VCaP (cell line): Measurements from ENCODE around the gene REELD1.

Experiments
- H3K27ac ChIP-seq: fragments of 450-650 bp; 2 replicates; pipeline ENCODE4 v1.5.1; 2017
- CTCF ChIP-seq: fragments of 450-650 bp; conservative IDR thresholded peaks from 2 replicates; pipeline ENCODE4 v1.5.1; 2017; ENCODE audit warnings: mild to moderate bottlenecking, moderate library complexity

Gene REELD1

GRCh38 chr4:146275370-146275769 lies 61.0 kb downstream of the REELD1 start:
- H3K27ac ChIP-seq = no peak overlapping the region

GRCh38 chr4:146278986-146279385 lies 64.6 kb downstream of the REELD1 start:
- TF ChIP-seq CTCF = no peak
- H3K27ac ChIP-seq = no peak overlapping the region

More at GRCh38 chr4:146275370-146275769, 61.0 kb downstream of the REELD1 start:
- TF ChIP-seq CTCF = no peak
